GM12878 (cell line): ENCODE data around the gene SPATA24. TPM values are rescaled to one million over a fixed set of nuclear protein-coding genes. Genes with fewer than 3 reads are reported as not detected.
A peak's percentile ranks its signal among the peaks of the same experiment; 100 is the strongest.

Experiments
- ATF3 ChIP-seq: IDR thresholded peaks from 2 replicates; pipeline ENCODE4 v1.6.1; 2011; ENCODE audit warnings: low read depth, mild to moderate bottlenecking, low read length, moderate library complexity, borderline replicate concordance; ENCODE audit errors: extremely low read depth
- CEBPB ChIP-seq, 2 experiments: fragments of 150-350 bp in 1 of 2; IDR thresholded peaks; 2 replicates each; pipeline ENCODE4 v1.6.1; 2012 to 2014; ENCODE audit warnings: low read depth in 2 of 2, low read length in 2 of 2, borderline replicate concordance in 1 of 2, inconsistent platforms in 1 of 2
- CHD1 ChIP-seq: IDR thresholded peaks from 2 replicates; pipeline ENCODE4 v1.6.1; 2012; ENCODE audit warnings: low read depth, low read length, improper control_type of control experiment
- CHD2 ChIP-seq: IDR thresholded peaks from 2 replicates; pipeline ENCODE4 v1.6.1; 2011; ENCODE audit warnings: low read depth, low read length, improper control_type of control experiment, borderline replicate concordance
- CHD4 ChIP-seq: fragments of 200-600 bp; sonication (generic); IDR thresholded peaks from 2 replicates; pipeline ENCODE4 v1.6.1; 2016; ENCODE audit warnings: mild to moderate bottlenecking
- CREM ChIP-seq: IDR thresholded peaks from 2 replicates; pipeline ENCODE4 v1.6.1; 2014; ENCODE audit warnings: antibody characterized with exemption, low read depth
- EGR1 ChIP-seq, 2 experiments: IDR thresholded peaks; 1 replicate in 1 of 2; 2 replicates in 1 of 2; pipeline ENCODE4 v1.6.1; 2011 to 2012; ENCODE audit warnings: low read depth in 2 of 2, low read length in 2 of 2, borderline replicate concordance in 1 of 2, mild to moderate bottlenecking in 1 of 2, moderate library complexity in 1 of 2
- IRF4 ChIP-seq: IDR thresholded peaks from 2 replicates; pipeline ENCODE4 v1.6.1; 2011; ENCODE audit warnings: low read depth, low read length
- IRF5 ChIP-seq: fragments of 450-650 bp; IDR thresholded peaks from 2 replicates; pipeline ENCODE4 v1.6.1; 2017; ENCODE audit warnings: borderline replicate concordance
- MXI1 ChIP-seq: fragments of 150-350 bp; IDR thresholded peaks from 2 replicates; pipeline ENCODE4 v1.6.1; 2011; ENCODE audit warnings: low read depth, mild to moderate bottlenecking, inconsistent platforms, low read length, improper control_type of control experiment
- PAX5 ChIP-seq: IDR thresholded peaks from 2 replicates; pipeline ENCODE4 v1.6.1; 2011; ENCODE audit warnings: low read depth, low read length, borderline replicate concordance
- PKNOX1 ChIP-seq: fragments of 450-650 bp; IDR thresholded peaks from 2 replicates; pipeline ENCODE4 v1.6.1; 2016; ENCODE audit warnings: mild to moderate bottlenecking
- PML ChIP-seq: IDR thresholded peaks from 2 replicates; pipeline ENCODE4 v1.6.1; 2012; ENCODE audit warnings: low read length, inconsistent platforms
- POLR2A ChIP-seq: IDR thresholded peaks from 2 replicates; pipeline ENCODE4 v1.6.1; 2011; ENCODE audit warnings: low read depth, mild to moderate bottlenecking, low read length
- POLR2AphosphoS5 ChIP-seq: IDR thresholded peaks from 2 replicates; pipeline ENCODE4 v1.6.1; 2011; ENCODE audit warnings: mild to moderate bottlenecking, low read length, inconsistent platforms
- RAD51 ChIP-seq: fragments of 450-650 bp; IDR thresholded peaks from 2 replicates; pipeline ENCODE4 v1.6.1; 2016; ENCODE audit warnings: moderate library complexity, mild to moderate bottlenecking, inconsistent platforms
- RB1 ChIP-seq: fragments of 450-650 bp; formaldehyde crosslinking; IDR thresholded peaks from 2 replicates; pipeline ENCODE4 v1.6.1; 2017; ENCODE audit warnings: mild to moderate bottlenecking, borderline replicate concordance
- RELA ChIP-seq: fragments of 450-650 bp; IDR thresholded peaks from 2 replicates; pipeline ENCODE4 v1.8.0; 2014; ENCODE audit warnings: borderline replicate concordance; ENCODE audit not compliant: partially characterized antibody
- STAT3 ChIP-seq: IDR thresholded peaks from 2 replicates; pipeline ENCODE4 v1.6.1; 2011; ENCODE audit warnings: low read depth, low read length, improper control_type of control experiment
- SUZ12 ChIP-seq: fragments of 200-600 bp; sonication (generic); IDR thresholded peaks from one replicate; pipeline ENCODE4 v1.6.1; 2018; ENCODE audit warnings: antibody characterized with exemption, mild to moderate bottlenecking; ENCODE audit not compliant: unreplicated experiment
- TBL1XR1 ChIP-seq: IDR thresholded peaks from 2 replicates; pipeline ENCODE4 v1.6.1; 2012; ENCODE audit warnings: low read depth, low read length, improper control_type of control experiment
- USF1 ChIP-seq: IDR thresholded peaks from 2 replicates; pipeline ENCODE4 v1.6.1; 2011; ENCODE audit warnings: borderline replicate concordance, low read depth, mild to moderate bottlenecking, moderate library complexity, mixed read lengths, low read length; ENCODE audit not compliant: insufficient read depth; ENCODE audit errors: extremely low read length
- ZBTB4 ChIP-seq: fragments of 450-650 bp; formaldehyde crosslinking; IDR thresholded peaks from 2 replicates; pipeline ENCODE4 v1.4.0; 2022; ENCODE audit warnings: mild to moderate bottlenecking, moderate library complexity
- polyA plus RNA-seq, 11 experiments: library from polyadenylated mRNA; depleted of rRNA in 4 of 11; unstranded in 6 of 11; stranded (reverse) in 5 of 11; fragments of >200 nt; fragmentation: Nextera tagmentation in 4 of 11; fragmentation: Illumina TruSeq in 1 of 11; extraction: Ambion mirVana in 4 of 11; extraction: Trizol in 1 of 11; gene quantifications; 1 replicate in 1 of 11; 2 replicates in 10 of 11; pipeline versions ENCODE4 v1.2.1 to v1.2.3, GENCODE V29; 2011 to 2016; ENCODE audit warnings: inconsistent platforms in 2 of 11, missing spikeins in 2 of 11, low read depth in 1 of 11
- total RNA-seq, 4 experiments: library from RNA; depleted of rRNA in 3 of 4; stranded (reverse); fragments of >200 nt in 3 of 4; fragmentation: Illumina TruSeq in 1 of 4; extraction: Trizol in 1 of 4; gene quantifications; 2 replicates each; pipeline versions ENCODE4 v1.2.1 to v1.2.3, GENCODE V29; 2013 to 2021

The SPATA24 gene
- total and polyA plus RNA-seq, 10 of the 15 experiments (the other 5 are each of a cell fraction or from before 2014, with no cell fraction given) = 4.1 to 9.8 (median 7.3) TPM

GRCh38 chr5:139439013-139439903 is 35.4 kb upstream of the SPATA24 start, which contains the start of gene DNAJC18 (continued):
- TF ChIP-seq ZBTB4 (CRISPR knock-in tag) (no peak), SUZ12 (no peak), POLR2AphosphoS5 (peak; percentile 74; the same call in 1 of the 2 replicates), PML (peak; percentile 77; the same call in 1 of the 2 replicates), EGR1 (IDR thresholded peaks at IDR 0.05; ENCODE audit: borderline replicate concordance in 1 of 2, low read depth in 2 of 2, low read length in 2 of 2) (peak in 1 of 2 experiments; percentile 71; a peak in 2 of 3 replicates), RB1 (peak; percentile 48; the same call in 1 of the 2 replicates), TBL1XR1 (no peak), PKNOX1 (peak; percentile 7; the same call in 1 of the 2 replicates), CHD2 (0 out of 2 replicates have a peak, but pooled peaks have one; percentile 30), IRF4 (no peak), IRF5 (no peak), PAX5 (no peak), RAD51 (peak; percentile 8; the same call in 1 of the 2 replicates), CREM (peak; percentile 84), RELA (peak; percentile 57), CEBPB (IDR thresholded peaks at IDR 0.05; ENCODE audit: borderline replicate concordance in 1 of 2, low read depth in 2 of 2, low read length in 2 of 2) (no peak), CHD4 (no peak), STAT3 (no peak), ATF3 (no peak), USF1 (no peak), POLR2A (peak; percentile 74), MXI1 (no peak), CHD1 (0 out of 2 replicates have a peak, but pooled peaks have one; percentile 68)
